ENCODE data around the gene PLIN4.

Gene PLIN4

GRCh38 chr19:4505570-4506448 lies 12.5 kb downstream of the PLIN4 start:
- DNase-seq: no peak

- no peak for DNase-seq
These were observed 13.3 kb downstream of the PLIN4 start for GRCh38 chr19:4504891-4505569.

DNA sequence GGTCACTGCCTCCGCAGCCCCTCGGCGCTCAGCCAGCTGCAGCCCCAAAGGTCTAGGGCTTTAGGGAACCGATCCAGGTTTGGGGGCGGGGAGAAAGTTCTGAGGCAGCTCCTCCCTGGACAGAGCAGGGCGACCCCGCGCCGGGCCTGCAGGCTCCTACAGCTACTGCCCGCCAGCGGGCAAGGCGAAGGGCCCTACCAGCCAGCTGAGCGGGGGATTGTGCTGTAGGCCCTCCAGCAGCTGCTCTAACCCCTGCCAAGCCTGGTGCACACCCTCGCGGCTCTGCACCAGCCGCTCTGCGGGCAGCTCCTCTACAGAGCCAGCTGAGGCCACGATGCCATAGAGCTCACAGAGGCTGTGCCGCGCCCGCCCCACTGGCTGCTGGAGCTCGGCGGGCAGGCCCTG lies 14.0 kb downstream of the PLIN4 start:
- no peak for DNase-seq

DNA sequence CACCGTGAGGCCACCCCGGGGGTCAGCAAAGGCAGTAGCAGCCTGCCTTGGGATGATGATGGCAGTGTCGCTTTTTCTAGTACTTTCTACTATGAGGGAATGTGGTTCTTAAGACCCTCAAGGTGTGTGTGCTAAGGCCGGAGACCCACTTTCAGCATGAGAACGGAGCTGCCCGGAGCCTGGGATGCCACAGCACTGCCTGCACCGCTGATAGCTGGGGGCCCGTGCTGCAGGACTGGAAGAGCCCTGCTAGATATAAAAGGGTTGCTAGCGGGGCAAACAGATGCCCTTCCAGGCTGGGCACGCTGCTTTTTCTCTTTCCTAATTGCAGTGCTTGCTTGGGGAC lies 14.5 kb downstream of the PLIN4 start:
- no peak for DNase-seq

DNA sequence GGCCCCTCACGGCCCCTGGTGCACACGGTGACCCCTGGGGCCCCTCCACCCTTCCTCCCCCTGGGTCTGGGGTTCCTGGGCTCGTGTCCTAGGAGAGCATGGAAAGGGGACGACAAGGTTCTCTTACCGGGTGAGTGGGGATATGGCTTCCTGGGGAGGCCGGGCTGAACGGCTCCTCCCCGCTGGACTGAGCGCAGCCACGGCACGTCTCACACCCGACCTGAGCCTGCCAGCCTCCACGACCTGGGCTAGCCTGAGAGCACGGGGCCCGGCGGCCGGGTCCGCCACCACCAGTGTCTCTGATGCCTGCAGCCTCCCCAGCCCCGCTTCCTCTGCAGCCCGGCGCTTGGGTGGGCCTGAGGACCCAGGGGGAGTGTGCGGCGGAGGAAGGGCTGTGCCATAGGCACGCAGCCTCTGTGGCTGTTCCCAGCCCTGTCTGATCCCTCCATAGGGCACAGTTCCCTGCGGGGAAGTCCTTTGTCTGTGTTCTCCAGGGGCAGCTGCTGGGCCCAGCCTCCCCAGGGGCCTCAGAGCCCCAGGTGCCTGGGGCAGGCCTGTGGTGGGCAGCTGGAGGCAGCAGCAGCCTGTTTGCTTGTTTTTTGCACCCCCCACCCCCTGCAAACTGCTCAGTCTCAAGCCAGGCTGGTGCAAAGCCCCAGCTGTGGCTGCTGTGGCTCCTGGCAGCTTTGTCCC lies 15.0 kb downstream of the PLIN4 start:
- DNase-seq: no peak

DNA sequence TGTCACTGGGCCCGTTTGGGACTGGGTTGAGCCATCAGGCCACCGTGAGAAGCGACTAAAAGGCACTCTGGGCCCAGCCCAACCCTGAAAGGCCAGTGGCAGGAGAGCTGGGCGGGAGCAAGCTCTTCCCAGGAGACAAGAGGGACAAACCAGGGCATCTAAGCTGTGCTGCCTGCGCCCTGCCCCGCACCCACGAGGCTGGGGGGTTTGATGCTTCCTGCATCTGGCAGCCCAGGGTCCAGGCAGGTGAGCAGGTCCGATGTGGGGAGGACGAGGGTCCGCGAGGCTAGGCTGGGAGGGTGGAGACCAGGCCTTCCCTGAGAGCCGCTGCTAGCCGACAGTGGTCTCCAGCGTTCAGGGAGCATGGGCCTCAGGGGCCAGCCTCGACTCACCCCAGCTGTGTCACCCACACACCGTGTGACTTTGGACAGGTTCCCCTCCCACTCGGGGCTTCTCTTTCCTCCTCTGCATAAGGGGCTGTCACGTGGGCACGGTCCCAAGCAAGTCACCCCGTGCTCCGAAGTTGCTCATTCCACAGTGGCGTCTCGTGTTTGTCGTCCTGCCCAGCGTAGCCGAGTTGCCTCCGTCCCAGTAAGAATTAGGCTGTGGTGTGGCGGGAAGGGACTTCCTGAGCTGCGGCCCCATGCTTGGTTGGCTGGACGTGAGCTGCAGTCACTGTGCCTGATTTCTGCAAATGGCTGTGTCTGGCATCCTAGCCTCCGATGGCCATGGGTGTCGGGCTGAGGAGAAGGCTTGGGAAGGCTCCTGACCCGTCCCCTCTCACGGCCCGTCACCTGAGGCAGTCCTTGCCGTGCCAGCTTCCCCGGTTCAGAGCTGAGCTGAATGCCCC lies 15.8 kb downstream of the PLIN4 start:
- no peak for DNase-seq

DNA sequence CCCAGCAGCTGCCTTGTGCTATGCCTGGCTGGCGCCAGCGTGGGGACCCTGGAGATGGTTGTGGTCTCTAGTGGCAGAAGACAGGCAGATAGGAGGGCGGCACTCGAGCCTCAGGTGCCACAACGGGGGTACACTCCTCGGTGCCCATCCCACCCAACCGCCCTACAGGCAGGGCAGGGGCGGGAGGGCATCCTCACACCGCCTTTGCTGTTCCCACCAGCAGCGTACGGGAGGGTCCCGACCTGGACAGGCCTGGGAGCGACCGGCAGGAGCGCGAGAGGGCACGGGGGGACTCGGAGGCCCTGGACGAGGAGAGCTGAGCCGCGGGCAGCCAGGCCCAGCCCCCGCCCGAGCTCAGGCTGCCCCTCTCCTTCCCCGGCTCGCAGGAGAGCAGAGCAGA lies 16.6 kb downstream of the PLIN4 start:
- no peak for DNase-seq

DNA sequence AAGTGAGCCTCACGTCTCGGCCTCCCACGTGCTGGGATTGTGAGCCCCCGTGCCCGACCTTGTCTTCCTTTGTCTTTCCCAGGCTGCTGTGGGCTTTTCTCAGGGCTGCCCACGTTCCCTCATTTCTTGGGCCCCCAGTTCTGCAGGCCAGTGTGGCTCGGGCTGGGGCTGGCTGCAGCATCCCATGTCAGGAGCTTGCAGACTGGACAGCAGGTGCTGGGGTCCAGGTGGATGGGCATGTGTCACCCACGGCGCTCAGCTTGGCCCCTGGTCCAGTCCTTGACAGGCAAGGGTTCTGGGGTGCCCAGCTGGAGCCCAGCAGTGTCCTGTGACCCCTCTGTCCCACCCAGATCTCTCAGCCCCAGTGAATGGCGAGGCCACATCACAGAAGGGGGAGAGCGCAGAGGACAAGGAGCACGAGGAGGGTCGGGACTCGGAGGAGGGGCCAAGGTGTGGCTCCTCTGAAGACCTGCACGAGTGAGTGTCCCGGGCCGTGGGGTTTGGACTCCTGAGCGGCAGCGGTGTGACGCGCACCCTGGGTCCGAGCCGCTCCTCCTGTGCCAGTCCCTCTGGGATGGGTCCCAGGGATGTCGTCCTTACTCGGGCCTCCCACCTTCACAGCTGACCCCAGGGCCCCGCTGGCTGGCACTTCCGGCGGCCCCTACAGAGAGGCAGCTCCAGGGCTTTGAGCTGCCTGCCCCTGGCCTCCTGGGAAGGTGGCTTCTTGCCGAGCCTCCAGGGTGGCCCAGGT lies 17.3 kb downstream of the PLIN4 start:
- no peak for DNase-seq

DNA sequence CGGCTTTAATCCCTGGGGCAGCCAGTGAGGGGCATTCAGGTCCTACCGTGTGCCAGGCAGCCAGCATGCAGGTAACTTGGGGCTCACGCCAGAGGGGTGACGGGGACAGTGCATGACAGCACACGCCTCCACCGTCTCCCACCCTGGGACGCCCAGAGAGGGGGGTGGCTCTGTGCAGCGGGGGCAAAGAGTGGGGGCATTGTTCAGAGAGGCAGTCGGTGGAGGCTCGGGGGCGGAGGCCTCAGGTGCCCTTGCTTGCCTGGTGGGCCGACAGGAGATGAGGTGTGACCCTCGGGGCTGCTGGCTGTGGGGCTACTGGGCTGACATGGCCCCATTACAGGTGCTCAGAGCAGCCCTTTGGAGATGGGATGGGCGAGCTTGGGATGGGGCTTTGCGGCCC lies 18.4 kb downstream of the PLIN4 start:
- no peak for DNase-seq

GRCh38 chr19:4499318-4499717 lies 19.0 kb downstream of the PLIN4 start:
- DNase-seq: no peak

- no peak for DNase-seq
These were observed 19.6 kb downstream of the PLIN4 start for GRCh38 chr19:4498694-4499093.

- no peak for DNase-seq
These were observed 20.4 kb downstream of the PLIN4 start for GRCh38 chr19:4497770-4498389.

DNA sequence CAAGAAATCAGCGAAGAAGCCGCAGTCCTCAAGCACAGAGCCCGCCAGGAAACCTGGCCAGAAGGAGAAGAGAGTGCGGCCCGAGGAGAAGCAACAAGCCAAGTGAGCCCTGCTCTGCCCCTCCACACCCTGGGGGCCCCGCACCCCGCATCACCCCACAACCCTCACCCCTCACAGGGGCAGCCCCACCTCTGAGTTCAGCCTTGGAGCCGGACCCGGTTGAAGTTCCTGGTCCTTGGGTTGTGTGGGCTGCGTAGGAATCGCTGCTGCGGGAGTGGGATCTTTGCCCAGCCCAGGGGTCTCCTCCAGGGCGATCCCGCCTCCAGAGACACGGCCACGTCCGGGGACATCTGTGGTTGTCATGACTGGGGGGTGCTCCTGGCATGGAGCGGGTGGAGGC lies 22.0 kb downstream of the PLIN4 start:
- no peak for DNase-seq

DNA sequence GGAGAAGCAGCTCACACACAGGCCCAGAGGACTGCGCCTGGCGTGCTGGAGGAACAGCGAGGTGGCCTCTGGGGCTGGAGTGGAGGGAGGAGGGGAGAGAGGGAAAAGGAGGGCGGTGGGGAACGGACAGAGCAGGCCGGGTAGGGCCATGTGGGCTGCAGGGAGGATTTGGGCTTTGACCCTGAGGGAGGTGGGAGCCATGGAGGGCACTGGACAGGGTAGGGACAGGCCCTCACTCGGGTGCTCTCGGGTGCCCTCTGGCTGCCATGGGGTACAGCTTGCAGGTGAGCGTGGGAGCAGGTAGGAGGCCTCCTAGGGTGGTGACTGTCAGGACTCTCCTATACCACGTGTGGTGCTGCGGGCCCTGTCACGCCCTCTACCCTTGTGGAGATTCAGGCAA lies 22.8 kb downstream of the PLIN4 start:
- DNase-seq: no peak

DNA sequence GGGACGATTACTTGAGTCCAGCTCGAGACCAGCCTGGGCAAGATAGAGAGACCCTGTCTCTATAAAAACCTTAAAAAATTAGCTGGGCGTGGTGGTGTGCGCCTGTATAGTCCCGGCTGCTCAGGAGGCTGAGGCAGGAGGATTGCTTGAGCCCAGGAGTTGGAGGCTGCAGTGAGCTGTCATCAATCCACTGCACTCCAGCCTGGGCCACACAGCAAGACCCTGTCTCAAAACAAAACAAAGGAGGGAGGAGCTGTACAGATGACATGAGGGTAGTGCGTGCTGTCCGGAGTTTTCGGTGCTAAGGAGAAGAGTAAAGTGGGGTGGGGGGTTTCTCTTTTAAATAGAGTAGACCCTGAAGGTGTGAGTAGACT lies 23.6 kb downstream of the PLIN4 start:
- no peak for DNase-seq

DNA sequence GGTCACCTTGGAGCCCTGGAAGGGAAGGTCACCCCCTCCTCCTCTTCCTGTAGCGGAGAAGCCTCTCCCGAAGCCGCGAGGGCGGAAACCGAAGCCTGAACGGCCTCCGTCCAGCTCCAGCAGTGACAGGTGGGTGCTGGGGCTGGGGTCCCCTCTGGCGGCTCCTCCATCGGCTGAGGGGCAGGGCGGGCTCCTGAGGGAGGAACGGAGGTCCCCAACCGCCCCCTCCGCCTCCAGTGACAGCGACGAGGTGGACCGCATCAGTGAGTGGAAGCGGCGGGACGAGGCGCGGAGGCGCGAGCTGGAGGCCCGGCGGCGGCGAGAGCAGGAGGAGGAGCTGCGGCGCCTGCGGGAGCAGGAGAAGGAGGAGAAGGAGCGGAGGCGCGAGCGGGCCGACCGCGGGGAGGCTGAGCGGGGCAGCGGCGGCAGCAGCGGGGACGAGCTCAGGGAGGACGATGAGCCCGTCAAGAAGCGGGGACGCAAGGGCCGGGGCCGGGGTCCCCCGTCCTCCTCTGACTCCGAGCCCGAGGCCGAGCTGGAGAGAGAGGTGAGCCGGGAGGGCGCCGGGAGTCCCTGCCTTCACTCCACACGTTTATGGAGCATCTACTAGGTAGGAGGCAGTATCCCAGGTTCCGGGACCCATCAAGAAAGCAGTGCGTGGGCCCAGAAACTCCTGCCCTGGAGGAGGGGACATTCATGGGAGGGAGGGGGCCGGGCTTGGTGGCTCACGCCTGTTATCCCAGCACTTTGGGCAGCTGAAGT lies 24.2 kb downstream of the PLIN4 start:
- no peak for DNase-seq

- no peak for DNase-seq
These were observed 25.0 kb downstream of the PLIN4 start for GRCh38 chr19:4493104-4493928.

DNA sequence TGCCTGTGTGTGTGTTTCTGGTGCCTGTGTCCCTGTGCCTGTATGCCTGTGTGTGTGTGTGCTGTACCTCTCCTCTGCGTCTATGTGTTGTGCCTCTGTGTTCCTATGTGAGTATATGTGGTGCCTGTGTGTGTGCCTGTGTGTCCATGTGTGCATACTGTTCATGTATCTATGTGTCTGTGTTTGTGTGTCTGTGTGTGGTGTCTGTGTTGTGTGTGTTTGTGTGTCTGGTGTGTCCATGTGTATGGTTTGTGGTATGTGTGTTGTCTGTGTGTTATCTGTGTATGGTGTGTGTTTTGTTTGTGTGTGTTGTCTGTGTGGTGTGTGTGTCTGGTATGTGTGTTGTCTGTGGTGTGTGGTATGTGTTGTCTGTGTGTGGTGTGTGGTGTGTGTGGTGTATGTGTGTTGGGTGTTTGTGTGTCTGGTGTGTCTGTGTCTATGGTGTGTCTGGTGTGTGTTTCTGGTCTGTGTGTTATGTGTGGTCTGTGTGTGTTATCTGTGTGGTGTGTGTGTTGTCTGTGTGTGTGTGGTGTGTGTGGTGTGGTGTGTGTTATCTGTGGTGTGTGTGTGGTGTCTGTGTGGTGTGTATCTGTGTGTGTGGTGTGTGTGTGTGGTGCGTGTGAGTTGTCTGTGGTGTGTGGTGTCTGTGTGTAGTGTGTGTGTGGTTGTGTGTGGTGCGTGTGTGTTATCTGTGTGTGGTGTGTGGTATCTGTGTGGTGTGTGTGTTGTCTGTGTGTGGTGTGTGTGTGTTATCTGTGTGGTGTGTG lies 25.8 kb downstream of the PLIN4 start:
- DNase-seq: no peak

- no peak for DNase-seq
These were observed 26.8 kb downstream of the PLIN4 start for GRCh38 chr19:4491446-4491845.

Data from activated CD4-positive, alpha-beta T cell treated with anti-CD3 and anti-CD28 coated beads, Interleukin-2, amount 50 U/mL, for 16 hours (primary cell).